HG02885 (cell line): ENCODE data around the gene LRRC3B.
A peak's percentile ranks its signal among the peaks of the same experiment; 100 is the strongest.

Experiments
- ATAC-seq: cut with Tn5 transposase; IDR thresholded peaks from one replicate; pipeline ENCODE4 v1.9.1; 2021; ENCODE audit warnings: mild to moderate bottlenecking; ENCODE audit not compliant: unreplicated experiment, poor library complexity

Gene LRRC3B

GRCh38 chr3:26699553-26699952 is 77.0 kb downstream of the LRRC3B start:
- ATAC-seq: no peak

DNA sequence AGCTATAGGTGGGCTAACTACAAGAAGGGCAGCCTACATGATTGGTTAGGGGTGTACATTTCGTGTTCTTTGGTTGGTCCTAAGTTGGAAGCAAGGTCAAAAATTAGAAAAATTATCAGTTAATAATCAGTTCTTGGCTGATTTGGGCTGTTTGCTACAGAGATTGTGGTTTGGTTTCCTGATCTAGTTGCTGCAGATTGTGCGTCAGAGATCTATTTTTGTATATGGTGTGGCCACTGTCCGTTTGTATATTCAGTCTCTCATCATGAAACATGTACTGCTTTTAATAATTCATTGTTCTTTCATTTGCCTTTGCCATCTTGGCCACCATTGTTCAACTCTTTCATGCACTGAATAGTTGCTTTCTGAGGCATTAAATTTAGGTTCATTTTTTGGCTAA is 80.9 kb downstream of the LRRC3B start:
- no peak for ATAC-seq

GRCh38 chr3:26704736-26705135 is 82.2 kb downstream of the LRRC3B start:
- no peak for ATAC-seq

GRCh38 chr3:26708501-26708900 is 85.9 kb downstream of the LRRC3B start:
- no peak for ATAC-seq

DNA sequence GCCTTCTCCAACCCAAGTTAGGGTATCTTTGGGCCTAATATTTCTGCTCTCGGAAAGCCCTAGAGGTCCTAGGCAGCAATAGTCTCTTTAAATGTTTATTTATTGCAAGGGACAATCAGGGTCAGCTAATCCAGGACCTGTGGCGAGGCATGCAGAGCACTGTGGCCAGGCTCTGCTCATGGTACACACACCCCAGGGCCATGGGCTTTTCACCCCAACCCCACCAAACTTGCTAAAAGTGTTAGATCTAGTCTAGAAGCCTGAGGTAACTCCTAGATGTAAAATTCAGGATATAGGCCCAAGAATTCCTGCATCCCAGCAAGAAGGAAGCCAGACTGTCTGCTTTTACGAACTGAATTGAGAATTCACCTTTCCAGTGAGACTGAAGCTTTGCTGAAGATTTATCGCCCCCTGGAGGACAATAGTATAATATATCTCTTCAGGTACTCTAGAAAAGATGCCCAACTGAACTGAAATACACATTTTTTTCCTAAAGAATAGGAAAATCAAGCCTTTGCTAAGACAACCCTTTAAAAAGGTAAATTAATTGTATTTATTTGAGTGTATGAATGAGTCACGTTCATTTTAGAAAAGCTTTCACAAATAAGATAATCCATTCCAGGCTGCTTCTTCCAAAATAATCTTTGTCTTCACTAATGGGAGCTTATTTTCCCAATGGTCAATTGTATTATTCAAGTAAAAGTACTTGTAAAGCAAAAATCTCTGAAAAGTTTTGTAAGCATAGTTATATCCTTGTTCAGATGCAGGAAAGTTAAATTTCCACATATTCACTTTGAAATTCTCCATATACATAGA is 89.8 kb downstream of the LRRC3B start:
- peak; percentile 90 for ATAC-seq

- no peak for ATAC-seq
These were observed 90.5 kb downstream of the LRRC3B start for GRCh38 chr3:26713091-26713490.

DNA sequence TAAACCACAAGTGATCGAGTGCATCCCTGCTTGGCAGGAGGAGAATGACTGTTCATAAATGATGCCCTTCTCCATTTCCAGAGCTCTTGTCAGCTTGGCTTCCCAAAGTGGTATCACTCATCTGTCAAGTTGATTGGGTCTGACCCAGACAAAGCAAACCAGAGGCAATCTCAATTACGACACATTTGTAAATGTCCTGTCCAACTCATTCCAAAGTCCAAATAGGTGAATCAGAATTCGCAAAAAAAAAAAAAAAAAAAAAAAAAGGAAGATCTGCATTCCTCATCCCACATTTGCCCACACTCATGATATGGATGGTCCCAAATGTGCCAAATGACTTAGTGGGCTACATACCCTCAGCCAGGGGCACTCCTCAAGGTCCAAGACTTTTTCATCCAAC is 91.9 kb downstream of the LRRC3B start:
- no peak for ATAC-seq

GRCh38 chr3:26715431-26715830 is 92.9 kb downstream of the LRRC3B start:
- ATAC-seq: no peak

DNA sequence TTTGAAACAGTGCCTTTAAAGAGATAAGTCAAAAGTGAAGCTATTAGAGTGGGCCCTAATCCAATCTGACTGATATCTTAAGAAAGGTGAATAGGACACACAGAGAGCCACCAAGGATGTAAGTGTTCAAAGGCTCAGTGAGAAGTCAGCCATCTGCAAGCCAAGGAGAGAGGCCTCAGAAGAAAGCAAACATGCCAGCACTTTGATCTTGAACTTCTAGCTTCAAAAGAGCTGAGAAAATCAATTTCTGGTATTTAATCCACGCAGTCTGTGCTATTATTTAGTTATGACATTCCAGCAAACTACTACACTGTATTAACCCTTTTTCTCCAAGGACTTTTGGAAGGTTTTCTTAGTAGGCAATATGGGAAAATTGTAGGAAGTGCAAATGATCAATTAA is 95.7 kb downstream of the LRRC3B start:
- no peak for ATAC-seq

GRCh38 chr3:26719134-26719533 is 96.6 kb downstream of the LRRC3B start:
- ATAC-seq: no peak

DNA sequence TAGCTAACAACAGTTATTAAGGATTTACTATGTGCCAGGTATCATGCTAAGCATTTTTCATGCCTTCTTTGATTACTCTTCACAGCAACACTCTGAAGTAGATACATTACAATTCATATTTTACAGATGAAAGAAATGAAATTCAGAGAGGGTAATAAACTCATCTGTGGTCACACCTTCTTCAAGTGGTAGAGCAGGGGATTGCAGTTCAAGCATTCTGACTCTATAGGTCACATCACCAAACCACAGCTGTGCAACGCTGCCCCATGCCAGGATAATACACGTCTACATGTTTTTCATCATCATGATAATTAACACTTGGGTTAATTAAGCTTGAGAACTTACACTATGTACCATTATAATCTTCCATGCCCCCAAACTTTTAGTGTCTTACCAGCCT is 98.5 kb downstream of the LRRC3B start:
- ATAC-seq: no peak

DNA sequence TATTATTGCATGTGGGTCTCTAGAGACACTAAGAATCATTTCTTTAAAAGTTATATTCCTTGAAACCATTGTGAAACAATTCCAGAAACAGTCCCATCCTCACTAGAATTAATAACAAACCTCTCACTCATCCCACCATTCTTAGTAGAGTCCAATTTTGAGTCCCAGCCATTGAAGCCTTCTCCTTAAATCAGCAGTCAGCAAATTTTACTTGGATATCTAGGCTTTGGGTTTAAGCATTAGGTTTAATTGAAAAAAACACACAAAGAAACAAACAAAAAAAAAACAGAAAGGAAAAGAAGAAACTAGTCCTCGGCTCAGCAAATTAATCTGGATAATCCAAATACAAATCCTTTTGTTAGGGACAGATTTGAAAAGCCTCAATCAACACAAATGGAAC is 109.3 kb downstream of the LRRC3B start:
- ATAC-seq: no peak

DNA sequence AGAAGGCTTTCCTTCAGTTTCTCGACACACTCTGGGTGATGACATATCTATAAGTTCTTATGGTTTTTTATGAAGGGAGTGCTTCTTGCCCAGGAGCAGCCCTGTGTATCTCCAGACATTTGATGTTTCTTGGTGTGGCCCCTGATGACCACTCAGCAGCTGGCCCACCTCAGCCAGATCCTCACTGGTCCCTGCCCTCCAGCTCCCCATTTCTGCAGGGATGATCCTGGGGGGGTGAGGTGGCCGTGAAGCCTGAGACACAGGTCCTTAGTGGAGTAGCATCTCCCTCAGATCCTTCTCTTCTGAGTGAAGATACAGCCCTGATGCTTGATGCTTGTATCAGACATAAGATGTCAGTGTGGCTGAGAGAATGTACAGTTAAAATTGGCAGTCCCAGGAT is 127.7 kb downstream of the LRRC3B start:
- ATAC-seq: no peak

DNA sequence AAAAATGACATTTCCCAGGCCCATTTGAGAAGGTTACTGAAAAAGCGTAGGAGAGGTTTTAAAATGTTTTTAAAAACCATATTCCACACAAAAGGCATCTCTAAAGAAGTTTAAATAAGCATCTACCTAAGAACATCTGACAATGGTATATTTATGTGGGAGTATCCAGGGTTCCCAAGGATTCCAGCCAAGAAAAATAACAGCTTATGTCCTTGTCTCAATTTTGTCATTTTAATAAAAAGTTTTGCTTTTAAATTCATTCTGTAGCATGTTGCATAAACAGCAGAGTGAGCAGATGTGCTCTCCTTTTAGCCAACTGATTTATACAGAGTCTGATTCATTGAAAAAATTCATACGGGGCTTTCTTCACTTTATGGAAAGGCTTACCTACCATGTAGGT is 129.9 kb downstream of the LRRC3B start:
- no peak for ATAC-seq

- ATAC-seq: no peak
These were observed 130.5 kb downstream of the LRRC3B start for GRCh38 chr3:26753095-26753494.

DNA sequence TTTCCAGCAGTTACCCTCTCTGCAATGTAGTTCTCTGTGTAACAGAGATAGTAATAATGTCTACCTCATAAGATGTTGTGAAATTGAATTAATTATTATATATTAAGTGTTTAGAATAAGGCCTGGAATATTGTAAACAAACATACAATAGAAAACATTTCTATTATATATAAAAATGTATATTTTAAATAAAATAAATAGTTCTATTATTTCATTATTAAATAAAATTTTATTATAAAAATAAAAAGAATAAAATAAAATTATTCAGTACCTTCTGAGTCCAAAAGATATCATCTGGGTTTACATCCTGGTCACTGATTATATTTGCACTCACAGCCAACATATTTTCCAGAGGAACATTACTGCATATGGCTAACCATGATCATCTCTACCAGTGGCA is 135.4 kb downstream of the LRRC3B start:
- no peak for ATAC-seq
